DND-41 (cell line): ENCODE data around the gene HTR3D.
"Not testable (repeated sequence)": the region's sequence is repeated elsewhere in the genome, so short reads cannot be mapped to it uniquely, and the experiment has no call there.

Source experiments
- ATAC-seq: fragments of 200-7000 bp; cut with Tn5 transposase; 3 replicates; pipeline ENCODE4 v1.9.1; 2021; ENCODE audit warnings: low read depth; ENCODE audit not compliant: insufficient read depth
- DNase-seq: peaks from one replicate; pipeline ENCODE4 v3.0.0-alpha.2; 2020
- H2AFZ ChIP-seq: 2 replicates; pipeline ENCODE4 v1.6.0; 2012; ENCODE audit warnings: low read depth, low read length
- H3K27ac ChIP-seq: 2 replicates; pipeline ENCODE4 v1.5.1; 2012; ENCODE audit warnings: low read length, inconsistent platforms
- H3K27me3 ChIP-seq: fragments of 200-600 bp; sonication (generic); 2 replicates; pipeline ENCODE4 v1.6.0; 2012; ENCODE audit warnings: low read length, mild to moderate bottlenecking, inconsistent platforms; ENCODE audit not compliant: insufficient read depth, poor library complexity
- H3K36me3 ChIP-seq: 2 replicates; pipeline ENCODE4 v1.5.1; 2012; ENCODE audit warnings: low read length, inconsistent platforms; ENCODE audit not compliant: insufficient read depth
- H3K4me1 ChIP-seq: 2 replicates; pipeline ENCODE4 v1.5.1; 2012; ENCODE audit warnings: mild to moderate bottlenecking, low read length; ENCODE audit not compliant: insufficient read depth
- H3K4me2 ChIP-seq: 2 replicates; pipeline ENCODE4 v1.6.0; 2012; ENCODE audit warnings: mild to moderate bottlenecking, moderate library complexity, low read length, inconsistent platforms; ENCODE audit not compliant: insufficient read depth
- H3K4me3 ChIP-seq, 2 experiments: fragments of 200-600 bp in 1 of 2; shearing (Covaris generic) in 1 of 2; 2 replicates each; pipeline ENCODE4 v1.5.1; 2012 to 2016; ENCODE audit warnings: inconsistent platforms in 2 of 2, low read length in 2 of 2, mild to moderate bottlenecking in 2 of 2, low read depth in 1 of 2, moderate library complexity in 1 of 2
- H3K79me2 ChIP-seq: 2 replicates; pipeline ENCODE4 v1.6.0; 2012; ENCODE audit warnings: low read length, inconsistent platforms; ENCODE audit not compliant: insufficient read depth
- H3K9ac ChIP-seq: 2 replicates; pipeline ENCODE4 v1.6.0; 2012; ENCODE audit warnings: low read depth, mild to moderate bottlenecking, inconsistent platforms, low read length, moderate library complexity
- H3K9me3 ChIP-seq: 2 replicates; pipeline ENCODE4 v1.5.1; 2012; ENCODE audit warnings: low read length, moderate library complexity, mild to moderate bottlenecking, inconsistent platforms; ENCODE audit not compliant: insufficient read depth, severe bottlenecking
- H4K20me1 ChIP-seq: 2 replicates; pipeline ENCODE4 v1.6.0; 2012; ENCODE audit warnings: low read length; ENCODE audit not compliant: insufficient read depth
- EZH2 ChIP-seq: IDR thresholded peaks from 3 replicates; pipeline ENCODE4 v1.6.1; 2012; ENCODE audit warnings: borderline replicate concordance, low read depth, mild to moderate bottlenecking, moderate library complexity, low read length, inconsistent platforms; ENCODE audit not compliant: severe bottlenecking
- TF ChIP-seq, protein P1 (sequence below): IDR thresholded peaks from 2 replicates; pipeline ENCODE4 v1.5.1; 2012; ENCODE audit warnings: borderline replicate concordance, low read length, moderate library complexity, mild to moderate bottlenecking; ENCODE audit not compliant: poor library complexity, severe bottlenecking; ENCODE audit errors: extremely low read depth

HTR3D gene

DNA sequence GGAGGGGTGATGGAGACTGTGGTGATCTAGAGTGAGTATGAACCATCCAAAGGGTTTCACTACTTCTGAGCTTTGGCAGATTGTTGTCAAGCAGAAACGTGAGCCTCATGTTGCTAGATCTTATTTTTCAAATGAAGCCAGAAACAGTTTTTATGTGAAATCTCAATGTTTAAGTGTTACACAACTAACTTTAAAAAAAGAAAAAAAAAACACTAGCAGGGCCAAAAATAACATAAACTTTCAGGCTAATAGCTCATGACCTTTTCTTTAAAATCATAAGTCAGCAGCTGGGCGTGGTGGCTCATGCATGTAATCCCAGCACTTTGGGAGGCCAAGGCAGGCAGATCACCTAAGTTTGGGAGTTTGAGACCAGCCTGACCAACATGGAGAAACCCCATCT lies 2.1 kb upstream of the HTR3D start:
- DNase-seq, result no peak
- Histone ChIP-seq H3K79me2 (no peaks in the 10 kb centered on the region), H2AFZ (no peak overlapping the region), H3K27me3 (no peaks in the 10 kb centered on the region), H3K4me2 (no peak overlapping the region), H3K36me3 (no peaks in the 10 kb centered on the region), H3K9me3 (no peaks in the 10 kb centered on the region), H4K20me1 (no peaks in the 10 kb centered on the region), H3K27ac (no peak overlapping the region), H3K9ac (no peak overlapping the region), H3K4me1 (no peaks in the 10 kb centered on the region), H3K4me3 (no peak overlapping the region)
- ATAC-seq, result no peak
- TF ChIP-seq EZH2, result no peak
- TF ChIP-seq, protein P1, sequence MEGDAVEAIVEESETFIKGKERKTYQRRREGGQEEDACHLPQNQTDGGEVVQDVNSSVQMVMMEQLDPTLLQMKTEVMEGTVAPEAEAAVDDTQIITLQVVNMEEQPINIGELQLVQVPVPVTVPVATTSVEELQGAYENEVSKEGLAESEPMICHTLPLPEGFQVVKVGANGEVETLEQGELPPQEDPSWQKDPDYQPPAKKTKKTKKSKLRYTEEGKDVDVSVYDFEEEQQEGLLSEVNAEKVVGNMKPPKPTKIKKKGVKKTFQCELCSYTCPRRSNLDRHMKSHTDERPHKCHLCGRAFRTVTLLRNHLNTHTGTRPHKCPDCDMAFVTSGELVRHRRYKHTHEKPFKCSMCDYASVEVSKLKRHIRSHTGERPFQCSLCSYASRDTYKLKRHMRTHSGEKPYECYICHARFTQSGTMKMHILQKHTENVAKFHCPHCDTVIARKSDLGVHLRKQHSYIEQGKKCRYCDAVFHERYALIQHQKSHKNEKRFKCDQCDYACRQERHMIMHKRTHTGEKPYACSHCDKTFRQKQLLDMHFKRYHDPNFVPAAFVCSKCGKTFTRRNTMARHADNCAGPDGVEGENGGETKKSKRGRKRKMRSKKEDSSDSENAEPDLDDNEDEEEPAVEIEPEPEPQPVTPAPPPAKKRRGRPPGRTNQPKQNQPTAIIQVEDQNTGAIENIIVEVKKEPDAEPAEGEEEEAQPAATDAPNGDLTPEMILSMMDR, result no peak

DNA sequence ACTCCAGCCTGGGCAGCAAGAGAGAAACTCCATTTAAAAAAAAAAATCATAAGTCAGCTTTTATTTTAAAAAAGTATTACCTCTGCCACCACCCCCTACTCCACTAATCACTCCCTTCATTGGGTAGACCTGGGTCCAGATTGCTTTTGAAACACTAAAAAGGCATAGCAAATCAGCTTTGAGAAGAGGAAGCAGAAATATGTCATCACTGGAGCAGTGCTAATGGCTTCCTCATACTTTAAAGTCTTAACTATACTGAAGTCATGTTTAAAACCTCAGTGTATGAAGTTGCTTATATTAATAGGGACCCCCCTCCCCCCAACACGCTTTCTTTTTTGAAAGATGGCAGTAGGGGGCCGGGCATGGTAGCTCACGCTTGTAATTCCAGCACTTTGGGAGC lies 1.0 kb upstream of the HTR3D start:
- ATAC-seq (no peak), DNase-seq (no peak)
- Histone ChIP-seq H3K4me3 (no peak overlapping the region), H3K27ac (no peak overlapping the region), H3K9me3 (no peaks in the 10 kb centered on the region), H3K4me2 (no peak overlapping the region), H3K9ac (no peak overlapping the region), H3K79me2 (no peaks in the 10 kb centered on the region), H3K36me3 (no peaks in the 10 kb centered on the region), H3K4me1 (no peaks in the 10 kb centered on the region), H4K20me1 (no peaks in the 10 kb centered on the region), H2AFZ (no peak overlapping the region), H3K27me3 (peaks cover 6% of the 10 kb centered on the region)
- TF ChIP-seq, protein P1, result no peak
- TF ChIP-seq EZH2, result no peak

DNA sequence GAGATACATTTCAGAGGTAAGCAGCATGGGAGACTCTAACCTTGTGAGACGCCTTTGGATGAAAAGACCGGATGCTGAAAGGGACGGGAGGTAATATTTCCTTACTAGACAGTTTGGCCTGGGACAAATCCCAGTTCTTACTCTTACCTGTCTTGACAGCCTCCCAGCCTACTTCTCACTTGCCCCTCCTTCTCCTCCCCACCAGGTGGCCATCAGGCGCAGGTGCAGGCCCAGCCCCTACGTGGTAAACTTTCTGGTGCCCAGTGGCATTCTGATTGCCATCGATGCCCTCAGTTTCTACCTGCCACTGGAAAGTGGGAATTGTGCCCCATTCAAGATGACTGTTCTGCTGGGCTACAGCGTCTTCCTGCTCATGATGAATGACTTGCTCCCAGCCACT lies 6.3 kb downstream of the HTR3D start:
- ATAC-seq, result no peak
- no peak overlapping the region for H2AFZ ChIP-seq
- H3K9ac ChIP-seq, result no peak overlapping the region
- H3K79me2 ChIP-seq, result no peaks in the 10 kb centered on the region
- no peaks in the 10 kb centered on the region for H3K4me1 ChIP-seq
- H3K4me3 ChIP-seq, result no peak overlapping the region
- H3K4me2 ChIP-seq, result no peak overlapping the region
- no peak overlapping the region for H3K27ac ChIP-seq
- peaks cover 27% of the 10 kb centered on the region for H3K27me3 ChIP-seq
- no peak for DNase-seq
- no peaks in the 10 kb centered on the region for H3K36me3 ChIP-seq
- TF ChIP-seq EZH2, result no peak
- TF ChIP-seq, protein P1, result no peak
- no peaks in the 10 kb centered on the region for H4K20me1 ChIP-seq
- H3K9me3 ChIP-seq, result no peaks in the 10 kb centered on the region

DNA sequence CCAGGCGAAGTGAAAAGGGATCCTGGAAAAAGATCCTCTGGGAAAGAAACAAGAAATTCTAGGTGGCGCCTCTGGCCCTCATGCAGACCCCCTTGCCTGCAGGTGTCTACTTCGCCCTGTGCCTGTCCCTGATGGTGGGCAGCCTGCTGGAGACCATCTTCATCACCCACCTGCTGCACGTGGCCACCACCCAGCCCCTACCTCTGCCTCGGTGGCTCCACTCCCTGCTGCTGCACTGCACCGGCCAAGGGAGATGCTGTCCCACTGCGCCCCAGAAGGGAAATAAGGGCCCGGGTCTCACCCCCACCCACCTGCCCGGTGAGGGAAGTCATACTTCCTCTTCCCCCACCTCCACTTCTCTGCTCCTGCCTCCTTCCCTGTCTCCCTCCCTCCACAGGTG lies 6.8 kb downstream of the HTR3D start:
- not testable (repeated sequence) for H3K27ac ChIP-seq, H3K4me1 ChIP-seq, H3K9ac ChIP-seq, H3K4me3 ChIP-seq, H3K9me3 ChIP-seq, H2AFZ ChIP-seq, ATAC-seq, H3K79me2 ChIP-seq, H4K20me1 ChIP-seq, H3K36me3 ChIP-seq, H3K4me2 ChIP-seq, DNase-seq
- H3K27me3 ChIP-seq, result peaks cover 27% of the 10 kb centered on the region
